GM21390 (cell line): ENCODE data around the gene RBM10.
A peak's percentile ranks its signal among the peaks of the same experiment; 100 is the strongest.

Experiments used
- ATAC-seq: cut with Tn5 transposase; IDR thresholded peaks from one replicate; pipeline ENCODE4 v1.9.1; 2021; ENCODE audit not compliant: unreplicated experiment

Gene RBM10

DNA sequence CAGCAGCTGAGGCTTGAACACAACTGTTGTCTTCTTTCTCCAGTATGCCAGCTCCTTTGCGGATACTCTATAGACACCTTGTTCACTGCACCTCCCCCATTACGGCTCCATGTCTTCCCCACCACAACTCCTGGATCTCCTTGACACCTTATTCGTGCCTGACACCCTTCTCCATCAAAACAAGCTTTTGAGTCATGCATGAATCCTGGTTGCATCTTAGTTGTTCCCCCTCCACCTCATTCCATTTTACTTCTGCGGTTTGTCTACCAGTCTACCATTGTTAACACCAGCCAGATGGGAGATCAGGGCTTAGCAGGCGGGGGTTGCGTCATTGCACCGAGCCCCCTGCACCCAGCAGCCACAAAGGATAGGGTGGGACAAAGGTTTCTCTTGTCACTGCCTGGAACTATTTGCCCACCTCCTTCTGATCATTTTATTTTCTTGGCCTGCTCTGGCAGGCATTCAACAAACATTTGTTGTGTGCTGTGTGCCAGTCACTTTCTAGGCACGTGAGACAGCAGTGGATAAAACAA lies 71.4 kb downstream of the RBM10 start:
- ATAC-seq = no peak

GRCh38 chrX:47217121-47217851 lies 72.3 kb downstream of the RBM10 start:
- no peak for ATAC-seq

DNA sequence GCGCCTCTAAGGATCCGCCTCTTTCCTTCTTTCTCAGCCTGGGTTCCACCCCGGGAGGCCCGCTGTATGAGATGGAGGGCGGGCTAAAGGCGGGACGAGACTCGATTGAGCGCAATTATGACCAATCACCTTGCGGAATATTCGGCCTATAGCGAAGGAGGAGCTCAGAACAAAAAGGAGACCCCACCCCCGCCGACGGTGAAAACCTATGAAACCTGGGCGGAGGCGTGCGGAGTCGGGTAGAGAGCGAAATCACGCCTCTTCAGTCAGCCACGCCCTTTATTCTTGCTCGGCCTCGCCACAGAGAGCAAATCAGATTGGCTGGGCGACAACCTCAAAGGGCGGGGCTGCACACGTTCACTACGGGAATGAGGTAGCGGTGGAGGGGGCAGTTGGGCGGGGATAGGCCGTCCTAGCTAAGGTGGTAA lies 72.8 kb downstream of the RBM10 start:
- ATAC-seq = peak; percentile 89

GRCh38 chrX:47218280-47218919 lies 73.4 kb downstream of the RBM10 start, which contains the start of gene CDK16:
Gene CDK16, plus strand, starts transcription at chrX:47218681. Its CDS starts 4,877 bp downstream, at chrX:47223558.
- ATAC-seq = peak; percentile 34

- ATAC-seq = no peak
Measured at GRCh38 chrX:47218920-47219815, 74.1 kb downstream of the RBM10 start.

GRCh38 chrX:47221756-47222155 lies 76.7 kb downstream of the RBM10 start:
- ATAC-seq = no peak

- no peak for ATAC-seq
Measured at GRCh38 chrX:47222751-47223350, 77.8 kb downstream of the RBM10 start.

DNA sequence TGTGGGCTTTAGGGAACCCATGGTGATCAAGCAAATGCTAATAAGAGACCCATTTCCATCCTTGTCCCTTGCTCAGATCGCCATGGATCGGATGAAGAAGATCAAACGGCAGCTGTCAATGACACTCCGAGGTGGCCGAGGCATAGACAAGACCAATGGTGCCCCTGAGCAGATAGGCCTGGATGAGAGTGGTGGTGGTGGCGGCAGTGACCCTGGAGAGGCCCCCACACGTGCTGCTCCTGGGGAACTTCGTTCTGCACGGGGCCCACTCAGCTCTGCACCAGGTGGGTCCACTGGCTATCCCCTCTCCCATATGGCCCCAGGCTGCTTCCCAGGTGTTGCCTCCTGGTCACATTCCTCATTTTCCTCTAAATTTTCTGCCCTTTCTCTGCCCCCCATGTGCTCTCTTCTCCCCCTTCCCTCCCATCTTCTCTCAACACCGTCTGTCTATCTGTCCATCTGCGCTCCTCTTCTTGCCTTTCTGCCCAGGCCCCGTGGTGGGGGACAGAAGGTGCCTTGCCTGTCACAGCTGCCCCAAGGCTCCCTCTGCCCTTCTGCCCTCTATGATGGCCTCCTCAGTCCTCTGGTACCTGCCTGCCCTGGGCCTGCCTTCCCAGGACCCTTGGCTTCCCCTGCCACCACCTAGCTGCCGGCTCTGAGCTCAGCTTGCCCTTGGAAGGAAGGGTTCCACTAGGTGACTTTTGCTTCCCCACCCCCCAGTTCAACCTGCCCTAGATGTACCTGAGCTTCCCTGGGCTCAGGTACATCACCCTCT lies 78.6 kb downstream of the RBM10 start:
- ATAC-seq = no peak

DNA sequence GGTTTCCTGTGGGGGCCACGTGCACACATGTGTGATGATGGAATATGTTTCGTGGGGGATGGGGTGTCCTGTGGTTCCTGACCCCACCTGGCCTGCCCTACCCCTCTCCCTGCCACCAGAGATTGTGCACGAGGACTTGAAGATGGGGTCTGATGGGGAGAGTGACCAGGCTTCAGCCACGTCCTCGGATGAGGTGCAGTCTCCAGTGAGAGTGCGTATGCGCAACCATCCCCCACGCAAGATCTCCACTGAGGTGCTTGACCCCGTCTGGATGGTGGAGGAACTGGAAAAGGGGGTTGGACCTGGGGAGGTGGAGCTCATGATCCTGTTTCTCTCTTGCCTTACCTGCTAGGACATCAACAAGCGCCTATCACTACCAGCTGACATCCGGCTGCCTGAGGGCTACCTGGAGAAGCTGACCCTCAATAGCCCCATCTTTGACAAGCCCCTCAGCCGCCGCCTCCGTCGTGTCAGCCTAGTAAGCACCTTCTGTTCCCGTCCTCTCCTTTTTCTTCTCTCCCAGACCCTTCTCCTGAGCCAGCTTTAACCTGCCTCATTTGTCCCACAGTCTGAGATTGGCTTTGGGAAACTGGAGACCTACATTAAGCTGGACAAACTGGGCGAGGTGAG lies 79.4 kb downstream of the RBM10 start:
- no peak for ATAC-seq

GRCh38 chrX:47224896-47225290 lies 79.9 kb downstream of the RBM10 start:
- ATAC-seq = no peak

DNA sequence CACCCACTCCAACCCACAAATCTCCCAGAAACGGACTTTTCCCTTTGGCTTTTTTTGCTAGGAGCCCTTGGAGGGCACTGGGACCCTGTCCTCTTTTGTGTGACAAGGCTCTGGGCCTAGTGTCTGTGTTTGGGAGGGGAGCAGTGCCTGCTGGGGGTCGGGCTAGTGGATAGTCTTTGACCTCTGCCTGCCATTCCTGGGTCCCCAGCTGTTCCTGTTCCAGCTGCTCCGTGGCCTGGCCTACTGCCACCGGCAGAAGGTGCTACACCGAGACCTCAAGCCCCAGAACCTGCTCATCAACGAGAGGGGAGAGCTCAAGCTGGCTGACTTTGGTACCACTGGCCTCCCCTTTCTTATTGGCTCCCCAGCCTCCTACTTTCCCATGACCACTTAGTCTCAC lies 81.0 kb downstream of the RBM10 start:
- no peak for ATAC-seq

GRCh38 chrX:47226531-47227333 lies 81.7 kb downstream of the RBM10 start:
- ATAC-seq = no peak

DNA sequence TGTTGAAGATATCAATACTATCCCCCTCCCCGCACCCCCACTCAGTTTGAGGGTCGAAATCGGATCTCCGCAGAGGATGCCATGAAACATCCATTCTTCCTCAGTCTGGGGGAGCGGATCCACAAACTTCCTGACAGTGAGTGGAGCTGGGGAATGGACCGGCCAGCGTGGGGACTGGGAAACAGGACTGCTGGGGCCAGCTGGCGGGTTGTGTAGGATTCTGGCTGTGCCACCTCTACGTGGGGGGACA lies 82.2 kb downstream of the RBM10 start:
- no peak for ATAC-seq

DNA sequence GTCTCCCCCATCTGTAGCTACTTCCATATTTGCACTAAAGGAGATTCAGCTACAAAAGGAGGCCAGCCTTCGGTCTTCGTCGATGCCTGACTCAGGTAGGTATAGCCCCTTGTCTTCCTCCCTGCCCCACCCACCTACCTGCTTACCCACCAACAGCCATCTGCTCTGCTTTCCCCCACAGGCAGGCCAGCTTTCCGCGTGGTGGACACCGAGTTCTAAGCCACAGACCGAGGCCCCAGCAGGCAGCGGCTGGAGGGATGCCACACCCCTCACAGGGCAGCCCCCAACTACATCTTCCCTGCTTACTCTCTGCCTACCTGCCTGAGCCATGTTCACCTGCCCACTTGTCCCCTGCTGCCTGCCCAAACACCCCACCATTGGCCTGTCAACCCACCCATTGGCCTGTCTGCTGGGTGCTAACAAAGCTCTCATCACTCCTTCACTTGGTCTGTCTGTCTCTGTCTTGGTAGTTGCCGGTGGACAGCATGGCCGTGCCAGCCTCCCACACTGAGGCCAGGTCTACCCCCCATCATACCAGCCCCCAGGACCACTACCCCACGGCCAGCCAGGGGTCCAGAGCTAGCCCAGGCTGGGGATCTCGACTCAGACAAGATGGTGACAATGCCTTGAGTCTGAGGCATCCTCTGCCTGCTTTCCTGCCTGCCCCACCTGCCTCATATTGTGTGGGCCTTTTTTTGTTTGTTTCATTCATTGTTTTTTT lies 83.7 kb downstream of the RBM10 start:
- no peak for ATAC-seq

DNA sequence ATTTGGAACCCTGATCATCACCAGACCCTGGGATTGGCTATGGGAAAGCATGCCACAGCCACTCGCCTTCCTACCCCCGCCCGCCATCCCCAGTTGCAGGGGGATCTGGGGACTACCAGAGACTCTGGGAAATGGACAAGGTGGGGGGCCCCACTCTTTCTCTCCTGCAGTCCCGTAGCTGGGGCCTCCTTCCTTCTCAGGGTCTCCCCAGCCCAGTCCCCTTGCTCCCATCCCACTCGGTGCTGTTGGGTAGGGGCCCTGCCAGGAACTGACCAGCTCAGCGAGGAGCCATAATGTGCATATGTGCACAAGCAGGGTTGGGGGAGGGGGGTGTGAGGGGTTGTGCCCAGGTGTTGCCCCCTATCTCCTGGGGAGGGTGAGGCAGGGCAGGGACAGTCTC lies 84.4 kb downstream of the RBM10 start:
- no peak for ATAC-seq

- ATAC-seq = no peak
Measured at GRCh38 chrX:47230136-47230868, 85.3 kb downstream of the RBM10 start.

DNA sequence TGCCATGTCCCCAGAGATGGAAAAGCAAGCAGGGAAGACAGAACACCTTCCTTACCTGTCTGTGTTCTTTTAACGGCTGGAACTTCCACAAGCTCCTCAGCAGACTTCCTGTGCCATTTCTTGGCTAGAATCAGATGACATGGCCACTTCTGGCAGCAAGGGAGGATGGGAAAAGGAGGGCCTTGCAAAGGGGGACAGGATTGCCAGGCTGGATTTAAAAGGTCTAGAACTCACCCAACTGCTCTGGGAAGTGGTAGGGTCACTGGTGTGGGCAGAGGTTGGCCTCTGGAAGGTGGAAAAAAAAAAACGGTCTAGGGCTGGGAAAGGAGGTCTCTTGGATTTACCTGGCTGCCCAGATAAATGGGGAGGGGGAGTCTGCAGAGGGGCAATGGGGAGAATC lies 86.1 kb downstream of the RBM10 start:
- no peak for ATAC-seq
